ENCODE measurements around the gene CDC42EP1.

CDC42EP1 gene

DNA sequence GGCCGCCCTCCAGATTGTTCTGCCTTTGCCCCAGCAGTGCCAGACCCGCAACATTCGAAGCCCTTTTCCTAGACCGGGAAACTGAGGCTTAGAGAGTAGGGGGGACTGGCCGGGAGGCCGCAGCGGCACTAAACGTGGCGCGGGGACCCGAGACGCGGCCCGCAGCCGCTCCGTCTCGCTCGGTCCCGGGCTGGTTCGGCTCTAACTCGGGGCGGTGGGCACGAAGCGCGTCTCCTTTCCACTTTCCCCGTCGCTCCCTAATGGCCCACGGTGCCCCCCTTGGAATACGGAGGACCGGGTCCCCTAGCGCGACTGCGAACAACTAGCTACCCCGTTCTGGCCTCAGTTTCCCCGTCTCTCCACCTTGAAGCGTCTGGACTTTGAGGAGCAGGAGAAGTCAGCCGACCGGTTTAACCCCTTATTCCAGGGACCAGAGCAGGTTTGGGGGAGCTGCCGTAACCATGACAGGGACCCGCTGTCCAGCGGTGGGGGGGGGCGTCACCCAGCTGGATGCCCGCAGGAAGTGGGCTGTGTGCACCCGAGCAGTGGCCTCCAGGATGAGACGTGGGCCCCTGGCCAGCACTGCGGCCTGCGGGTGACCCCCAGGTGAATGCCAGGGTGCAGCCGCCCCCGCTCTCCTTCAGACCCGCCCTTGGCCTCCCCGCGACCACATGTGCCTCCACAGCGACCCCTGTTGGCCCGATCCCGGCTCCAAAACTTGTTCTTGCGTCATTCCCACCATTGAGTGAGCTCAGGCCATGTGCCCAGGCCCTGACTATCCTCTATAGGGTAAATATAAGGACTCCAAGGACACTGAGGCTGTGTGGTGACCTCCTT lies 1.1 kb downstream of the CDC42EP1 start:
- no peak for FAIRE-seq

DNA sequence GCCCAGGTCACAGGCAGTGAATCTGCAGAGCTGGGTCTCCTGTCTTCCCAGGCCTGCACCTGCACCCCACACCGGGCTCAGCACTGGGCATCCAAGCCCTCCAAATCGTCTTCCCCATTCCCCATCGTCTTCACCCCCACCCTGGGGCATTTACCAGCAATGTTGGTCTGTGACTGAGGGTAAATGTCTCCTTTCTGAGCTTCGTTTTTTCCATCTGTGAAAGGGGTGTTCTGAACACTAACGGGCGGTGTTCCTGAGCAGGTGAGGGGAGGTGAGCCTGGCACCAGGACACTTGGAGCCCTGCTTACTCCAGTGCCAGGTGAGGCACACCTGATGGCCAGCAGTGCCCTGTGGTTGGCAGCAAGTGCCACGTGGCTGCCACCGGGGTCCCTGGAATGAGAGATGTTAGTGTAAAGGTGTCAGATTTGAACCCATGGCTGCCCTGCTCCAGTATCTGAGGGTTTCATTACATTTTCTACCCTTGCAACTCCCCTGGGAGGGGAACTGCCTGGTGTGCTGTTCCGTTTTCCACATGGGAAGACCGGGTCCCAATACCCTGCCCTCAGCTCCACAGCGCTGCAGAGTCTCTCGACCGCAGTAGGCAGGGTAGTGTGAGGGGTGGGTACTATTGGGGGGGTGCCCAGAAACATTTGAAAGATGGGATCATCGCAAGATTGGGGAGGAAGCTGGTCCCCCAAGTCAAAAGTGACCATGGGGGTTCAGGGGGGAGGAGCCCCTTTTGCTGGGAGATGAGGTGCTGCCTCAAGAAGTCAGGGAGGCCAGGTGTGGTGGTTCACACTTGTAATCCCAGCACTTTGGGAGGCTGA lies 2.0 kb downstream of the CDC42EP1 start:
- FAIRE-seq: no peak

DNA sequence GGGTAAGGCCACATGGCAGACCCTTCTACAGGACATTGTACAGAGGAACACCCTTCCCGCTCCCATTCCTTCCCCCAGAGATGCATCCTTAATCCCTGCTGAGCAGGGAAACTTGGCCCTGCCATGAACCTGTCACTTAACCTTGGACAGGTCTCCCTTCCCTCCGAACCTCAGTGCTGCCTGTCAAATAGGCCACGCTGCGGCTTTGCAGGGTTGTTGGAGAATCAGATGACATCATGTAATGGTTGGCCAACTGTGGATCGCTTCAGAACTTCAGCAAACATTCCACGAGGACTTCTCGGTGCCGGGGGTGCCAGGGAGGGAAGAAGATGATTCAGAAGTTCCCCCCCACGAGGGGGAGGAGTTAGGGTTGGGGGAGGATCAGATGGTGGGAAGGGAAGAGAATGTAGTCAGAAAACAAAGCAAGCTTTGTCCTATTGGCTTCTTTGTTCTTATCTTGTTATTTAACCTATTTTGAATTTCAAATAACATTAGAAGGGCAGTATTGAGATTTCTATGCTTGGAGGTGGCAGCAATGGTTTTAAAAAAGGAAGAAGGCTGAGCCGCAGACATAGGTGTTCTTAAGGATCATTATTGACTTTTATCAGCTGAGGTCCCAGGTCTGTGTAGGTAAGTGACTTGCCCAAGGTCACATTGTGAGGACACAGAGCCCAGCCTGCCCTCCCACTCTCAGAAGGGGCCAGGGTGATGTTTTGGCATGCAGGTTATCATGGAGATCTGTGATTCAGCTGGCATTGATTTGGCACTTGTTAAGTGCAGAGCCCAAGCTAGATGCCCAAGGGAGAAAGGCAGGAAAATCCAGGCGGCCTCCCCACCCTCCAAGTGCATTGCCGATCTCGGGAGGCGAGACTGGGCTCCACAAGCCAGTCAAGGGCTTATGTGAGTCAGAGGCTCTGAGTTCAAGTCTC lies 3.1 kb downstream of the CDC42EP1 start:
- no peak for FAIRE-seq

DNA sequence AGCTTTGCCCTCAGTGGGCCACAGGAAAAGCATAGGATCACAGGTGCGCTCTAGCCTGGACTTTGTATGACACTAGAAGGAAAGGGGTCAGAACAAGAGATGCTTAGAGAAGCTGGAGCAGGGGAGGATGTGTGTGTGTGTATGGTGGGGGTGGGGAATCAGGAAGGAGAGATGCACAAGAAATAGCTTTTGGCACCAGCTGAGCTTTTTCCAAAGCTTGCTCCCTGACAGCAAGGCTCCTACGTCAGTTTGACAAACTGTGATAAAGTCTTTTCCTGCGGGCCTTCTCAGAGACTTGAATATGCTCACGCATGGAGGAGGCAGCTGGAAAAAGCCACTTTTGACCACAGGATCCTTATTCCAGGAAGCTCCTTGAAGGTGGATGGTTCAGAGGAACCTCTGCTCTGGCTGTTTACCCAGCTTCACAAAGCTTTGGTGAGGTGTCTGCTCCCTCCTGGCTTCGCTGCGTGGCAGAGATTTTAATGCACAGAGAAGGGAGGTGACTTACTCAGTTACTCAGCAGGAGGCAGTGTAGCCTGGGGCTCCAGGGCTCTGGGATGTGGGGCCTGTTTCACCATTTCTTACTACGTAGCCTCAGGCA lies 3.9 kb downstream of the CDC42EP1 start:
- no peak for FAIRE-seq

- FAIRE-seq: no peak
Measured at GRCh38 chr22:37565830-37566229, 5.5 kb downstream of the CDC42EP1 start.

GRCh38 chr22:37566329-37566837 lies 6.1 kb downstream of the CDC42EP1 start:
- FAIRE-seq: no peak

DNA sequence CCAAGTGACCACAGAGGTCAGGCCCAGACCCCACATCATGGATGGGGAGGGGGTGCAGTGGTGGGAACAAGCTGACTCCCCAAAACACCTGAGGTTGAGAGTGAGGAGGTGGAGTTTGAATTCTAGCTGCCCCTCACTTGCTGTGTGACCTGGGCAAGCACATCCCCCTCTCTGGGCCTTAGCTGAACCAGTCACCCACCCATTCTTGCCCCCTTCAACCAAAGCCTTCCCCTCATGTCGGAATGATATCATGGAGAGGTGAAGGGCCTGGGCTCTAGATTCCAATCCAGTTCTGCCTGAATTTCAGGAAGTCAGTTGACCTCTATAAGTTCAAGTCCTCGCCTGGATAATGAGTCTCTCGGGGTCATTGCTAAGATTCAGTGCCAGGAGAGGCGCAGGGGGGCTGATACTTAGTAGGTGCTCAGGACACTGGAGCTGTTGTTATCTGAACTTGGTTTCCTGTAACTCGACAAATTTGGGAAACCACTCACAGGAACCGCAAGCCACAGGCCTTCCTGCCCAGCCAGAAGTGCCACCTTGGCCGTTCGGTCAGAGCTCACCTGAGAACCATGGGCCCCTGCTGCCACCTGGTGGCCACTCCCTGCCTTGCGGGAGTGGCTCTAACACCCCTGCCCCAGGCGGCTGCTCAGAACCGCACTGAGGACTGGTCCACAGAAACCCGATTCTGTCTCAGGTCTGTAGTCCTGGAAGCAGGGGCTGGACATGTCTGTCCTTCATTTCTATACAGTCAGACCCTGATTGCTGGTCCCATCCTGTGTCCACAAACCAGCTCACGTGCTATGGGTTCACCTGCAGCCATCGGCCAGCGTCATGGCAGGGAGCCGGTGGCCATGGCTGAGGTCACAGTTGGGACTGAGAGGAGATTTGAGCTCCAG lies 6.9 kb downstream of the CDC42EP1 start:
- FAIRE-seq: no peak

GRCh38 chr22:37568012-37568411 lies 7.7 kb downstream of the CDC42EP1 start:
- FAIRE-seq: no peak

DNA sequence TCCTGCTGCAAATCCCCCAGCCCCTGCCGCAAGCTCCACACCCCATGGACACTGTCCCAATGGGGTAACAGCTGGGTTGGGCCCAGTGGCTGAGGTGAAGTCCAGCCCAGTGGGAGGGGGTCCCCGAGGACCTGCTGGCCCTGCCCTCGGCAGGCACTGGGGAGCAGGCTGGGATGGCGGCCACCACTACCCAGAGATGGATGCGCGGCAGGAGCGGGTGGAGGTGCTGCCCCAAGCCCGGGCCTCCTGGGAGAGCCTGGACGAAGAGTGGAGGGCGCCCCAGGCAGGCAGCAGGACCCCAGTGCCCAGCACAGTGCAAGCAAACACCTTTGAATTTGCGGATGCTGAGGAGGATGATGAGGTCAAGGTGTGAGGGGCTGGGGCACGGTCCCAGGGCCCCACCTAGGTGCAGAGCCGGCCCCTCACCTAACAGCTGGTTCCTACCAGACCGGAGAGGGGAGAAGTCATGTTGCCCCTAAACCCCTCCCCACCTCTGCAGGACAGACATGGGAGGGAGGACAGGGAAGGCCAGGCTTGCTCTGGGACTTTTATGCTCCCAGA lies 8.2 kb downstream of the CDC42EP1 start:
- no peak for FAIRE-seq

- no peak for FAIRE-seq
Measured at GRCh38 chr22:37569009-37569920, 9.0 kb downstream of the CDC42EP1 start.

- FAIRE-seq: no peak
Measured at GRCh38 chr22:37569921-37570660, 9.8 kb downstream of the CDC42EP1 start.

DNA sequence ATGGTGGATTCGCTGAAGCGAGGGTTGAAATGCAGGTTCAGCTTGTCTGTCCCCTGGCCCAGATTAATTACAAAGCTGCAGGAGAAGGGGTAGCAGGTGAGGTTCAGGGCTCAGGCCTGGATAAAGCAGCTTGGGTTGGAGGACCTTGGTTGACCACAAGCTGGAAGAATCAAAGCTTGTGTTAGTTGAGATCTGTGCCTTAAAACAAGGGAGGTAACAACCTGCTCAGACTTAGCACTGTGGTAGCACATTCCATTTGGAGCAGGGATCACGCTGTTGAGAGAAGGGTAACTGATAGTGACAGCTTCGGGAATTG lies 10.3 kb downstream of the CDC42EP1 start:
- no peak for FAIRE-seq

GRCh38 chr22:37571258-37571991 lies 11.1 kb downstream of the CDC42EP1 start:
- FAIRE-seq: no peak

DNA sequence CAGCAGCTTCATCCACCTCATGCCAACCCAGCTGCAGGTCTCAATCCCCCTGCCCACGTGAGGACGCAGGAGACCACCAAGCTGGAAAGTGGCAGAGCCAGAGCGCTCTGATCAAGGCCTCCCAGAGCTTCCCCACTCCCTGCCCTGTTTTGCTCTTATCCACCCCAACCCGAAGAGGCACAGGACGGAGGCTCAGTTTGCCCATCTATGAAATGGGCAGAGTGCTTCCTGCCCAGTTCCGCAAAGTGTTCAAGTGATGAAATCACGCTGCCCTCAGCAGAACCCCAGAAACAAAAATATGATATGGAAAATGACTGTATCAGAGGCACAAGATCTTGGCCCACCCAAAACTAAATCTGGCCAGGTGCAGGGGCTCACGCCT lies 11.7 kb downstream of the CDC42EP1 start:
- FAIRE-seq: no peak

- FAIRE-seq: no peak
Measured at GRCh38 chr22:37575490-37576003, 15.3 kb downstream of the CDC42EP1 start.

DNA sequence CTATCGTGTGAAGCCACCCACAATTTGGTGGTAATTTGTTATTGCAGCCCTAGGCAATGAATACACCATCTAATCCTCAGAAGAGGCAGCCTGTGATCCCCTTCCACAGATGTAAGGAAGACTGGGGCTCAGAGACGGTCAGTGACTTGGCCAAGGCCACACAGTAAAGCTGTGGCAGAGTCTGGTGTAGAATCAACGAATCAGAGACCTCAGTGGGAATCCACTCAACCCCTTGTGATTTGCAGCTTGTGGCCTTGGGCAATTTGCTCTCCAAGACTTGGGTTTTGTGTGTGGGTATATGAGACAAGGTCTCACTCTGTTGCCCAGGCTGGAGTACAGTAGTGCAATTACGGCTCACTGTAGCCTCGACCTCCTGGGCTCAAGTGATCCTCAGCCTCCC lies 17.7 kb downstream of the CDC42EP1 start:
- FAIRE-seq: no peak

DNA sequence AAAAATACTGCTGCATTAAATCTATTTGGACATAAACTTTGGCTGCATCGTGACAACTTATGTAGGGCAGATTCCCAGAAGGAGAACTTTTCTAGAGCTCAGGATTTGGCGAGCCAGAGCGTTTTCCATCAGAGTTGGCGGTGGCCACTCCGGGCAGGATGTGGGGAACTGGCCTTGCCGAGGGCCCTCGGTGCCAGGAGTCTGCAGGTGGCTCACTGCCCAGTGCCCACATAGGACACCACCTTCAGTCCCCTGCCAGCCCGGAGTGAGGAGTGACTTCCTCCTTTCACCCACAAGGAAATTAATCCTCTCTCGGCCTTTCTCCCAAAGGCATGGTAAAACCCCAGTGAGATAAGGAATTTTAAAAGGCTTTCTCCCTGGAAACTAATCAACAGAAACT lies 21.2 kb downstream of the CDC42EP1 start:
- FAIRE-seq: no peak

- no peak for FAIRE-seq
Measured at GRCh38 chr22:37582526-37582925, 22.2 kb downstream of the CDC42EP1 start.

All from TTC549 (cell line).